Smooth muscle cell (in vitro differentiated cells): Measurements from ENCODE around the gene CYBC1. TPM values are rescaled to one million over a fixed set of nuclear protein-coding genes. Genes with fewer than 3 reads are reported as not detected.

Experiments used
- DNase-seq: peaks from one replicate; lab custom pipeline; 2025; ENCODE audit not compliant: unreplicated experiment; lab: John Stamatoyannopoulos, UW
- H2AFZ ChIP-seq: fragments of 200-600 bp; sonication (generic); 2 replicates; pipeline ENCODE4 v1.6.0; 2016; ENCODE audit warnings: antibody characterized with exemption, low read depth, mild to moderate bottlenecking
- H3F3A ChIP-seq: fragments of 200-600 bp; sonication (generic); 2 replicates; pipeline ENCODE4 v1.6.0; 2017; ENCODE audit warnings: antibody characterized with exemption, low read depth
- H3K27ac ChIP-seq: fragments of 200-600 bp; sonication (generic); 2 replicates; pipeline ENCODE4 v1.5.1; 2016; ENCODE audit warnings: low read depth, mild to moderate bottlenecking
- H3K27me3 ChIP-seq: fragments of 200-600 bp; sonication (generic); 2 replicates; pipeline ENCODE4 v1.6.1; 2016; ENCODE audit warnings: low read depth, mild to moderate bottlenecking
- H3K36me3 ChIP-seq: fragments of 200-600 bp; sonication (generic); 2 replicates; pipeline ENCODE4 v1.5.1; 2016; ENCODE audit warnings: low read depth
- H3K4me1 ChIP-seq: fragments of 200-600 bp; sonication (generic); 2 replicates; pipeline ENCODE4 v1.5.1; 2016; ENCODE audit warnings: low read depth
- H3K4me2 ChIP-seq: fragments of 200-600 bp; sonication (generic); 2 replicates; pipeline ENCODE4 v1.6.0; 2016; ENCODE audit warnings: mild to moderate bottlenecking
- H3K4me3 ChIP-seq: fragments of 200-600 bp; sonication (generic); 2 replicates; pipeline ENCODE4 v1.5.1; 2016; ENCODE audit warnings: mild to moderate bottlenecking
- H3K79me2 ChIP-seq: fragments of 200-600 bp; sonication (generic); 2 replicates; pipeline ENCODE4 v1.6.0; 2016; ENCODE audit warnings: low read depth, mild to moderate bottlenecking
- H3K9ac ChIP-seq: fragments of 200-600 bp; sonication (generic); 2 replicates; pipeline ENCODE4 v1.6.0; 2016; ENCODE audit warnings: low read depth
- H3K9me3 ChIP-seq: fragments of 200-600 bp; sonication (generic); replicated peaks from 2 replicates; pipeline ENCODE4 v1.5.1; 2016; ENCODE audit warnings: low read depth
- H4K20me1 ChIP-seq: fragments of 200-600 bp; sonication (generic); 2 replicates; pipeline ENCODE4 v1.6.0; 2016; ENCODE audit warnings: low read depth
- WGBS: methylation state at CpG from one replicate; pipeline ENCODE4 v1.1.7; 2016; ENCODE audit warnings: low lambda C conversion rate; 5-methylcytosine and 5-hydroxymethylcytosine counted together
- polyA plus RNA-seq: library from polyadenylated mRNA; unstranded; fragments of >200 nt; fragmentation: Nextera tagmentation; extraction: Ambion mirVana; gene quantifications from 2 replicates; pipeline ENCODE4 v1.2.1, GENCODE V29; 2016
- total RNA-seq: library from RNA; depleted of rRNA; stranded (reverse); fragments of >200 nt; gene quantifications from 2 replicates; pipeline ENCODE4 v1.2.3, GENCODE V29; 2014
- TF ChIP-seq, protein P1 (sequence below): fragments of 200-600 bp; sonication (generic); IDR thresholded peaks from 2 replicates; pipeline ENCODE4 v1.5.1; 2017; ENCODE audit warnings: borderline replicate concordance, mild to moderate bottlenecking, antibody characterized with exemption; ENCODE audit not compliant: insufficient read depth, poor library complexity, severe bottlenecking

Gene CYBC1
- total and polyA plus RNA-seq, 2 experiments from 2014 or later, result 23.3 to 65.8 TPM

DNA sequence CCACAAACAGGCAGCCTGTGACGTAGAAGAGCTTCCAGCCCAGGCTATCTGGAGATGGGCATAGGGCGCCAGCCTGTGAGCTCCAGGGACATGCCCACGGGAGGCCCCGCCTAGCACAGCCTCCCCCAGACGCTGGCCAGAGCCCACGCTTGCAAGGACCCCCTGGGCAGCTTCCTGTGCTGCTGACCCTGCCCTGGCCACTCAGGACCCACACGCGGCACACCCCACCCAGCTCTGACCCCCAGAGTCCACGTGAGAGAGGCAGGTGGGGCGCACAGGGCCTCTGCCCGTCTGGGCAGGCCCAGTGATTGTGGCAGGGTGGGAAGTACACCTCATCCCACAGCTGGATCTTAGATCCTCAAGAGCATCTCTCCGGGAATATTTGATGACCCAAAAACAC is 3.9 kb downstream of the CYBC1 start:
- H3K27me3 ChIP-seq, result no peaks in the 10 kb centered on the region
- TF ChIP-seq, protein P1, sequence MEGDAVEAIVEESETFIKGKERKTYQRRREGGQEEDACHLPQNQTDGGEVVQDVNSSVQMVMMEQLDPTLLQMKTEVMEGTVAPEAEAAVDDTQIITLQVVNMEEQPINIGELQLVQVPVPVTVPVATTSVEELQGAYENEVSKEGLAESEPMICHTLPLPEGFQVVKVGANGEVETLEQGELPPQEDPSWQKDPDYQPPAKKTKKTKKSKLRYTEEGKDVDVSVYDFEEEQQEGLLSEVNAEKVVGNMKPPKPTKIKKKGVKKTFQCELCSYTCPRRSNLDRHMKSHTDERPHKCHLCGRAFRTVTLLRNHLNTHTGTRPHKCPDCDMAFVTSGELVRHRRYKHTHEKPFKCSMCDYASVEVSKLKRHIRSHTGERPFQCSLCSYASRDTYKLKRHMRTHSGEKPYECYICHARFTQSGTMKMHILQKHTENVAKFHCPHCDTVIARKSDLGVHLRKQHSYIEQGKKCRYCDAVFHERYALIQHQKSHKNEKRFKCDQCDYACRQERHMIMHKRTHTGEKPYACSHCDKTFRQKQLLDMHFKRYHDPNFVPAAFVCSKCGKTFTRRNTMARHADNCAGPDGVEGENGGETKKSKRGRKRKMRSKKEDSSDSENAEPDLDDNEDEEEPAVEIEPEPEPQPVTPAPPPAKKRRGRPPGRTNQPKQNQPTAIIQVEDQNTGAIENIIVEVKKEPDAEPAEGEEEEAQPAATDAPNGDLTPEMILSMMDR, result no peak
- no peaks in the 10 kb centered on the region for H4K20me1 ChIP-seq
- H3F3A ChIP-seq, result no peaks in the 10 kb centered on the region
- H3K4me1 ChIP-seq, result peaks cover 15% of the 10 kb centered on the region
- H3K27ac ChIP-seq, result no peak overlapping the region
- no peak for DNase-seq
- 91% methylated on average over 12 of the region's 12 CpGs for WGBS
- H3K36me3 ChIP-seq, result no peaks in the 10 kb centered on the region
- H3K79me2 ChIP-seq, result peaks cover 17% of the 10 kb centered on the region
- H3K9ac ChIP-seq, result no peak overlapping the region
- H3K4me2 ChIP-seq, result no peak overlapping the region
- no peaks in the 10 kb centered on the region for H3K9me3 ChIP-seq
- no peak overlapping the region for H3K4me3 ChIP-seq
- no peak overlapping the region for H2AFZ ChIP-seq

DNA sequence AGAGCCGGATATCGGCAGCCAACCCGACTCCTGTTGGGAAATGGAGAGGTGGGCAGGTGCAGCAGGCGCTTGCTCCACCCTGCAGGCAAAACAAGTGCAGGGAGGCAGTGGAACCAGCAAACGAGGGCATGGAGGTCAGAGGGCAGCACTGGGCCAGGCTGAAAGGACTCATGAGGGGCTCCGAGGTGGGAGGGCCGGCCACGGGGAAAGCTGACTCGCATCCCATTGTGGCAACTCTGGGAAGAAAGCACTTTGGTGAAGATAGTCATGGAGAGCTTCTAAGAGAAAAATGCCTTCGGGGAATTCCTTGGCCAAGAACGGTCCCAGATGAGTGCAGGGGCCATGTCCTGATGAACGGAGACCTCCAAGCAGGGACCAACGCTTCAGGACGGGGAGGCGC is 4.4 kb downstream of the CYBC1 start:
- no peaks in the 10 kb centered on the region for H4K20me1 ChIP-seq
- H3K4me3 ChIP-seq, result no peak overlapping the region
- H3K9ac ChIP-seq, result no peak overlapping the region
- no peak overlapping the region for H3K4me2 ChIP-seq
- no peak for DNase-seq
- no peaks in the 10 kb centered on the region for H3F3A ChIP-seq
- H3K79me2 ChIP-seq, result peaks cover 17% of the 10 kb centered on the region
- H3K27ac ChIP-seq, result no peak overlapping the region
- H3K4me1 ChIP-seq, result peaks cover 13% of the 10 kb centered on the region
- 95% methylated on average over 15 of the region's 15 CpGs for WGBS
- H2AFZ ChIP-seq, result no peak overlapping the region
- no peaks in the 10 kb centered on the region for H3K27me3 ChIP-seq
- no peaks in the 10 kb centered on the region for H3K36me3 ChIP-seq
- H3K9me3 ChIP-seq, result no peaks in the 10 kb centered on the region
- TF ChIP-seq, protein P1, result no peak

DNA sequence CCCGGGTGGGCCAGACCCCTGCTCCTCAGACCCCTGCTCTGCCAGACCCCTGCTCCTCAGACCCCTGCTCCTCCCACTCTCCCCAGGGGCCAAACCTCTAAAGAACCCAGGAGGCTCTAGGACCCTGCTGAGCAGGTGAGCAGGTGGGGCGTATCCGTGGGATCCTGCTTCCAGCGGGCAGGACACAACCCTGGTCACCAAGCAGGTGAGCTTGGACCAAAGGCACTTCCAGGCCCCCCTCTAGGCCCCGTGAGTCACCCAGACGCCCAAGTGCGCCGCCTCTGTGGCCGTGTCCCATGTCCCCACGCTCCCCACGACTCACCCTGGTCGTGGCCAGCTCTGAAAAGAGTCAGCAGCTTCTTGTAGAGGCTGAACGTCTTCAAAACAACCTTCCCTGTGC is 5.0 kb downstream of the CYBC1 start:
- no peak overlapping the region for H3K27ac ChIP-seq
- 94% methylated on average over 13 of the region's 13 CpGs for WGBS
- no peaks in the 10 kb centered on the region for H3K36me3 ChIP-seq
- no peak overlapping the region for H3K4me2 ChIP-seq
- H3K9ac ChIP-seq, result no peak overlapping the region
- no peaks in the 10 kb centered on the region for H3K27me3 ChIP-seq
- no peak overlapping the region for H2AFZ ChIP-seq
- H3K4me3 ChIP-seq, result no peak overlapping the region
- peaks cover 17% of the 10 kb centered on the region for H3K79me2 ChIP-seq
- H3F3A ChIP-seq, result no peaks in the 10 kb centered on the region
- DNase-seq, result no peak
- TF ChIP-seq, protein P1, result no peak
- H4K20me1 ChIP-seq, result no peaks in the 10 kb centered on the region
- H3K4me1 ChIP-seq, result peaks cover 9% of the 10 kb centered on the region
- H3K9me3 ChIP-seq, result no peaks in the 10 kb centered on the region

DNA sequence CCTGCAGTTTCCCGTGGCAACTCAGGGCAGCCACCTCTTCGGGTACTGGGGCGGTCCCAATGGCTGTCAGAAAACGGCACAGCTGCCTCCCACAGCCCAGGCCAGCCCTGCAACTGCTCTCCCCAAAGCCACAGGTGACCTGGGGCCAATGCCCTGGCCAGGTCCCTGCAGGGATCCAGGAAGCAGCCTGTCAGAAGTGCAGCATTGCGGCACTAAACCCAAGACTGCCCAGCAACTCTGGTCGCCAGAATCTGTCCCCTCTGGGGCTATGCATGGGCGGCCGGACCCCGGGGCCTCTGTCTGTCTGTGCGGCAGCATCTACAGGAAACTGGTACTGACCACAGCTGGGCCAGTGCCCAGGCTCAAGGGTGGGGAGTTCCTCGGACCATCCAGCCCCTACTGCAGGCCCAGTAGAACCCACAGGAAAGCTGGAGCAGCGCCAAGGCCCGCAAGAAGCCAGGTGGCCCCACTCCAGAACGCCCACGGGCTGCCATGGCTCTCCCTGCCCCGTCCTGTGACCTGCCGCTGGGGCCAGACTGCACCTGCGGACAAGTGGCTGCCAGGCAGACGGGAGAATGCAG is 5.5 kb downstream of the CYBC1 start:
- 95% methylated on average over 19 of the region's 19 CpGs for WGBS
- H2AFZ ChIP-seq, result no peak overlapping the region
- H3F3A ChIP-seq, result no peaks in the 10 kb centered on the region
- peaks cover 13% of the 10 kb centered on the region for H3K79me2 ChIP-seq
- DNase-seq, result no peak
- TF ChIP-seq, protein P1, result no peak
- no peaks in the 10 kb centered on the region for H3K36me3 ChIP-seq
- no peak overlapping the region for H3K4me2 ChIP-seq
- H3K27ac ChIP-seq, result no peak overlapping the region
- no peak overlapping the region for H3K9ac ChIP-seq
- no peaks in the 10 kb centered on the region for H3K9me3 ChIP-seq
- H4K20me1 ChIP-seq, result no peaks in the 10 kb centered on the region
- H3K27me3 ChIP-seq, result no peaks in the 10 kb centered on the region
- H3K4me1 ChIP-seq, result peaks cover 9% of the 10 kb centered on the region
- no peak overlapping the region for H3K4me3 ChIP-seq
